ENCODE measurements around the gene CNBD2.

CNBD2 gene

DNA sequence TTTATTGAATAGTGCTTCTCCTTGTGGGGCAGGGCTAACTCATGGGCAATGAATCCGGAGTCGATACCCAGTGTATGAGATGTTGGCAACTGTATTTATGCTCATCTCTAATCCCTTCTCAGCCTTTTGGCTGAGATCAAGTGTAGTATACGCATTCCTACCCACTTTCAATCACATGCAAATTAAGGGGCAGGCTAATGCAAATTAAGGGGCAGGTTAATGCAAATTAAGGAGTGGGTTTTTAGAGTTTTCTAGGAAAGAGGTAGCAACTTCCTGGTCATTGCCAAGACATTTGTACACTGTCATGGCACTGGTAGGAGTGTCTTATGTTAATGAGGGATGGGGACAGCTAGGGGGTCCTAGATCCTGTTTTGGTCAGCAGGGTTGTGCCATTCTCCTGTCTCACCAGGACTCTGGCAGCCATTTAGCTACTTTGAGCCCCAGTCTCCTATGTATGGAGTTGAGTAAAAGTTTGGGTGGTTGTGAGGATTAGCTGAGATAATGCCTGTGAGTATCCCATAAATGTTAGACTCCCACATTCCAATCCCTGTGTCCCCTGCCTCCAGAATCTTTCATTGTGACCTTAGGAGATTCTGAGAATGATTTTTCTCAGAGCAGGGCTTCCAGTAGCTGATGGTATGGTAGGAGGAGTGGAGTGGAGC, at the start of gene CNBD2:
Gene CNBD2 (plus strand): TSS at position 612 of the 662 bp plus-strand sequence. CDS start 173 bp downstream, outside the sequence.
- TF ChIP-seq EGR1 (IDR thresholded peaks at IDR 0.05) (no peak), CREB1 (IDR thresholded peaks at IDR 0.05; ENCODE audit: low read depth) (no peak), ZBTB7A (IDR thresholded peaks at IDR 0.05; ENCODE audit: low read depth) (no peak), NFIC (IDR thresholded peaks at IDR 0.05) (no peak), REST (IDR thresholded peaks at IDR 0.05; ENCODE audit: low read depth) (no peak), CEBPB (IDR thresholded peaks at IDR 0.05) (no peak), RAD21 (IDR thresholded peaks at IDR 0.05; ENCODE audit: low read depth) (no peak), TEAD4 (IDR thresholded peaks at IDR 0.05) (no peak), FOXM1 (IDR thresholded peaks at IDR 0.05; ENCODE audit: borderline replicate concordance, low read depth) (no peak), TCF12 (IDR thresholded peaks at IDR 0.05; ENCODE audit: low read depth) (no peak)
- TF ChIP-seq, protein P1, sequence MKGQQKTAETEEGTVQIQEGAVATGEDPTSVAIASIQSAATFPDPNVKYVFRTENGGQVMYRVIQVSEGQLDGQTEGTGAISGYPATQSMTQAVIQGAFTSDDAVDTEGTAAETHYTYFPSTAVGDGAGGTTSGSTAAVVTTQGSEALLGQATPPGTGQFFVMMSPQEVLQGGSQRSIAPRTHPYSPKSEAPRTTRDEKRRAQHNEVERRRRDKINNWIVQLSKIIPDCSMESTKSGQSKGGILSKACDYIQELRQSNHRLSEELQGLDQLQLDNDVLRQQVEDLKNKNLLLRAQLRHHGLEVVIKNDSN (IDR thresholded peaks at IDR 0.05): no peak

- TF ChIP-seq YY1 (IDR thresholded peaks at IDR 0.05; ENCODE audit: low read depth) (no peak), MAX (IDR thresholded peaks at IDR 0.05) (no peak), TEAD4 (IDR thresholded peaks at IDR 0.05) (no peak), NFIC (IDR thresholded peaks at IDR 0.05) (no peak), EP300 (IDR thresholded peaks at IDR 0.05; ENCODE audit: borderline replicate concordance) (no peak), REST (IDR thresholded peaks at IDR 0.05; ENCODE audit: low read depth) (no peak), TCF12 (IDR thresholded peaks at IDR 0.05; ENCODE audit: low read depth) (no peak), CREB1 (IDR thresholded peaks at IDR 0.05; ENCODE audit: low read depth) (no peak), ZBTB7A (IDR thresholded peaks at IDR 0.05; ENCODE audit: low read depth) (no peak), FOXM1 (IDR thresholded peaks at IDR 0.05; ENCODE audit: borderline replicate concordance, low read depth) (no peak), RAD21 (IDR thresholded peaks at IDR 0.05; ENCODE audit: low read depth) (no peak), TAF1 (IDR thresholded peaks at IDR 0.05; ENCODE audit: low read depth) (no peak), EGR1 (IDR thresholded peaks at IDR 0.05) (no peak), CEBPB (IDR thresholded peaks at IDR 0.05) (no peak)
- TF ChIP-seq, protein P1 (IDR thresholded peaks at IDR 0.05): no peak
These were observed 47.9 kb upstream of the CNBD2 start for GRCh38 chr20:35920523-35920922.

- TF ChIP-seq NFIC (IDR thresholded peaks at IDR 0.05): no peak
- TF ChIP-seq MAX (IDR thresholded peaks at IDR 0.05): no peak
- TF ChIP-seq, protein P1 (IDR thresholded peaks at IDR 0.05): no peak
- no peak for TF ChIP-seq CREB1 (IDR thresholded peaks at IDR 0.05; ENCODE audit: low read depth)
- TF ChIP-seq REST (IDR thresholded peaks at IDR 0.05; ENCODE audit: low read depth): no peak
- TF ChIP-seq TEAD4 (IDR thresholded peaks at IDR 0.05): no peak
- TF ChIP-seq EGR1 (IDR thresholded peaks at IDR 0.05): no peak
- no peak for TF ChIP-seq FOXM1 (IDR thresholded peaks at IDR 0.05; ENCODE audit: borderline replicate concordance, low read depth)
These were observed 39.1 kb upstream of the CNBD2 start for GRCh38 chr20:35929301-35929700.

DNA sequence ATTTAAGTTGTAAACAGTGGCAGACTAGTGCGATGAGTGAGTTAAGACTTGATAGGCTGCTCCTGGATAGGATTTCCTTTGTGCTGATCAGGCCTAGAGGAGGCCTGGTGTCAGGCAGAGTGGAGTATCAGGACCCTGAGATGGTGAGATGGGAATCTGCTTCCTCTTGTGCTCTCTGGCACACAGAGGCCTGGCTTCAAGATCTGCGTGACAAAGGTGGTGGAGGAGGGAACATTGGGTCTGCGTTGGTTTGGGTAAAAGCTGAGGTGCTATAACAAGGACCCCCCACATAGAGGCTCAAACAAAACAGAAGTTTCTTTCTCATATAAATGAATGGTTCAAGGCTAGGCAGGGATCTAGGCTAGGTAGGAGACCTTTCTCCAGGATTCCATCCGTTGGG, 34.3 kb upstream of the CNBD2 start:
- TF ChIP-seq NFIC (IDR thresholded peaks at IDR 0.05): no peak
- no peak for TF ChIP-seq FOXM1 (IDR thresholded peaks at IDR 0.05; ENCODE audit: borderline replicate concordance, low read depth)
- no peak for TF ChIP-seq TCF12 (IDR thresholded peaks at IDR 0.05; ENCODE audit: low read depth)
- no peak for TF ChIP-seq RAD21 (IDR thresholded peaks at IDR 0.05; ENCODE audit: low read depth)

Measured in Ishikawa (cell line).